Gastroesophageal sphincter (tissue), 4 donors: ENCODE results near the gene ZNF865. TPM values are rescaled to one million over a fixed set of nuclear protein-coding genes. Genes with fewer than 3 reads are reported as not detected.

Experiments
- ATAC-seq: fragments of 150-250 bp; one replicate; pipeline ENCODE4 v1.9.1; 2016; ENCODE audit warnings: mild to moderate bottlenecking, moderate library complexity
- H3K27ac ChIP-seq, 4 donors: fragments of 200-600 bp; sonication (generic) in 3 of 4; 1 replicate in 3 of 4; 2 replicates in 1 of 4; pipeline ENCODE4 v1.5.1; 2016 to 2019
- H3K27me3 ChIP-seq: fragments of 200-600 bp; sonication (generic); one replicate; pipeline ENCODE4 v1.5.1; 2019
- H3K36me3 ChIP-seq, 2 donors: fragments of 200-600 bp; sonication (generic); one replicate each; pipeline ENCODE4 v1.5.1; 2019; ENCODE audit warnings: control low read depth in 1 of 2
- H3K4me1 ChIP-seq, 3 donors: fragments of 200-600 bp; sonication (generic); 1 replicate in 2 of 3; 2 replicates in 1 of 3; pipeline ENCODE4 v1.5.1; 2016 to 2019; ENCODE audit warnings: control low read depth in 2 of 3
- H3K4me3 ChIP-seq, 2 donors: fragments of 200-600 bp; sonication (generic); one replicate each; pipeline ENCODE4 v1.5.1; 2019; ENCODE audit warnings: mild to moderate bottlenecking in 1 of 2, moderate library complexity in 1 of 2
- H3K9me3 ChIP-seq, 3 donors: fragments of 200-600 bp; sonication (generic); one replicate each; pipeline ENCODE4 v1.5.1; 2017 to 2019; ENCODE audit warnings: control low read depth in 2 of 3
- EP300 ChIP-seq: sonication (generic); formaldehyde crosslinking; IDR thresholded peaks from one replicate; pipeline ENCODE4 v1.6.1; 2017; ENCODE audit warnings: antibody characterized with exemption, mild to moderate bottlenecking
- POLR2A ChIP-seq, 2 donors: fragments of 450-650 bp; IDR thresholded peaks; one replicate each; pipeline ENCODE4 v1.6.1; 2017; ENCODE audit warnings: antibody characterized with exemption in 2 of 2, mild to moderate bottlenecking in 2 of 2, moderate library complexity in 1 of 2
- POLR2AphosphoS5 ChIP-seq: sonication (generic); formaldehyde crosslinking; IDR thresholded peaks from one replicate; pipeline ENCODE4 v1.6.1; 2017; ENCODE audit warnings: antibody characterized with exemption
- WGBS, 2 donors: methylation state at CpG; one replicate each; pipeline ENCODE4 v1.1.5; 2018; ENCODE audit warnings: low coverage in 1 of 2; 5-methylcytosine and 5-hydroxymethylcytosine counted together
- total RNA-seq, 4 donors: library from RNA; depleted of rRNA; stranded (reverse); fragments of >200 nt; gene quantifications; one replicate each; pipeline ENCODE4 v1.1.0, GENCODE V29; 2016
- TF ChIP-seq, protein P1 (sequence below), 4 experiments: fragments of 200-600 bp in 2 of 4; fragments of 450-650 bp in 2 of 4; sonication (generic) in 1 of 4; IDR thresholded peaks; one replicate each; pipeline ENCODE4 v1.5.1; 2017 to 2019; ENCODE audit warnings: antibody characterized with exemption in 4 of 4, mild to moderate bottlenecking in 2 of 4, moderate library complexity in 2 of 4

Gene ZNF865
- total RNA-seq, 4 donors from 2014 or later, result 4.6 to 12.0 (median 6.4) TPM

DNA sequence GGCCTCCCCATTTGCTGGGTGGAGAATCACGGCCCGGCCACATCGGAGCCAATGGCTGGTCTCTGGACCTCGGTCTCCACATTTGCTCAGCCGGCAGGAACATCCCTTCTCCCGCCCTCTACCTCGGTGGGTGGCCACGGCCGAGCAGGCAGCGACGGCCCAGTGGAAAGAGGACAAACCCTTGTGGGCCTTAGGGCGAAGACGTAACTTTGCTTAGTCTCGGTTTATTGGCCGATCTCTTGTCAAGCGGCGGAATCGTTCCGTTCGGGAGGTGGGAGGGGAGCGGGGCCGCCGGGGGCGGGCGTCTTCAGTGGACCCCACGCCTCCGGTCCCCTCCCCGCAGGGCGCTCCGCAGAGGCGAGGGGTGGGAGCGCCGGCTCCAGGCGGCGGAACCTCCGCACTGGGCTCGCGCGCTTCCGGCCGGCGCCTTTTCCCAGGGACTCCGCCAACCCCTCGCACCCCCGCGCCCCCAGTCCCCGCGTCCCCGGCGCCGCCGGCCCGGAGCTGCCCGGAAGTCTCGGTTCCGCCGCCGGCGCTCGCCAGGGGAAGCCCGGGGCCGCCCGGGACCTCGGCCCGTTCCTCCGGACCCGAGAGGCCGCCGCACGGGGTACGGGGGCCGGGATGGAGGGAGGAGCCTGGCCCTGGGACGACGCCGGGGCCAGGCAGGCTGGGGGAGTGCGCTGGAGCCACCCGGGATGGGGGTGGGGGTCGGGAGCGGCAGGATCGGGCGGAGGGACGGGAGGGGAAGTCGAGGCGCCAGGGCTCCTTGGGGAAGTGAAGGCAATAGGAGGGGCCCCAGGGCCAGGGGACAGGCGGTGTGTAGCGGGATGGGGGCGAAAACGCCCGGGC lies 35.4 kb downstream of the ZNF865 start, which contains the start of gene ZNF580:
Gene ZNF580 (plus strand): TSS at position 426 of the 849 bp plus-strand sequence. CDS start 1,507 bp downstream, outside the sequence.
- no peaks in the 10 kb centered on the region for H3K9me3 ChIP-seq
- H3K4me3 ChIP-seq, result peak within 1 kb of the TSS; percentile 89 to 95
- ATAC-seq, result peak; percentile 72
- H3K27me3 ChIP-seq, result no peaks in the 10 kb centered on the region
- 0% methylated on average over 16 of the region's 89 CpGs; no CpG with 5 or more reads in 1 of the 2 donors for WGBS, 2 donors
- peaks cover 0 to 14% of the 10 kb centered on the region in 2 donors for H3K36me3 ChIP-seq
- peak within 1 kb of the TSS; percentile 83 to 96 (median 93) for H3K27ac ChIP-seq
- no peak for TF ChIP-seq EP300
- TF ChIP-seq, protein P1, sequence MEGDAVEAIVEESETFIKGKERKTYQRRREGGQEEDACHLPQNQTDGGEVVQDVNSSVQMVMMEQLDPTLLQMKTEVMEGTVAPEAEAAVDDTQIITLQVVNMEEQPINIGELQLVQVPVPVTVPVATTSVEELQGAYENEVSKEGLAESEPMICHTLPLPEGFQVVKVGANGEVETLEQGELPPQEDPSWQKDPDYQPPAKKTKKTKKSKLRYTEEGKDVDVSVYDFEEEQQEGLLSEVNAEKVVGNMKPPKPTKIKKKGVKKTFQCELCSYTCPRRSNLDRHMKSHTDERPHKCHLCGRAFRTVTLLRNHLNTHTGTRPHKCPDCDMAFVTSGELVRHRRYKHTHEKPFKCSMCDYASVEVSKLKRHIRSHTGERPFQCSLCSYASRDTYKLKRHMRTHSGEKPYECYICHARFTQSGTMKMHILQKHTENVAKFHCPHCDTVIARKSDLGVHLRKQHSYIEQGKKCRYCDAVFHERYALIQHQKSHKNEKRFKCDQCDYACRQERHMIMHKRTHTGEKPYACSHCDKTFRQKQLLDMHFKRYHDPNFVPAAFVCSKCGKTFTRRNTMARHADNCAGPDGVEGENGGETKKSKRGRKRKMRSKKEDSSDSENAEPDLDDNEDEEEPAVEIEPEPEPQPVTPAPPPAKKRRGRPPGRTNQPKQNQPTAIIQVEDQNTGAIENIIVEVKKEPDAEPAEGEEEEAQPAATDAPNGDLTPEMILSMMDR (IDR thresholded peaks at IDR 0.05), result no peak
- TF ChIP-seq POLR2AphosphoS5, result peak; percentile 10
- peak; percentile 14 to 30 for TF ChIP-seq POLR2A (IDR thresholded peaks at IDR 0.05)
- H3K4me1 ChIP-seq, result peaks cover 5 to 95% (median 64%) of the 10 kb centered on the region in 3 donors

DNA sequence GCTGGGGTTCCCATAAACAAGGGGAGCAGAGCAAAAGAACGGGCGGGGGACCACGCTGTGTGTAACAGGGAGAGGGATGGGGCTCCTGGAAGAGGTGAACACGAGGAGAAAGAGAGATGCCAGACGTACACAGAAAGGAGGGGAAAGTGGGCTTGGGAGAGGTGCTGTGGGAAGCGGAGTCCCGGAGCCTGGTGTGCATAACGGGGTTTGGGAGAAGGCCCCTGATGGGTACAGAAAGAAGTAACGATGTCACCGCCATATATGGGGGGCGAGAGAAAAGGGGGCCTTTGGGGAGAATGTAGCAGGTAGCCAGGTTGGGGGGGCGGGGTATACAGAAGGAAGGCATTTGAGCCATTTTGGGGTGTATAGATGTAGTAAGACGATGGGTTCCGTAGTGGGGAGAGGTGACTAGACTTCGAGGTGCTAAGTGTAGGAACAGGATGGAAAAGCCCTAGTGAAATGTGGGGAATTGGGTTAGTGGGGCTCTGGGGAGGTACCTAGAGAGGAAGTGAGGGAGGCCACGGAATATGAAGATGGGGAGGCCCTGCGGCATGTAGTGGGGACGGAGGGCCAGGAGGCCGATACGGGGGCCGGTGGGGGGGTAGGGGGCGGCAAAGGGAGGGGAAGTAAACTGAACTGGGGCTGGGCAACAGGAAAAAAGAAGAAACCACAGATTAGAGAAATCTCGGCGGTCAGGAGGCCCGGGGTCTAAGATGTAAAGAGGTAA lies 36.1 kb downstream of the ZNF865 start:
- peaks cover 0 to 19% of the 10 kb centered on the region in 2 donors for H3K36me3 ChIP-seq
- no peak for TF ChIP-seq POLR2AphosphoS5
- no peak for TF ChIP-seq POLR2A (IDR thresholded peaks at IDR 0.05)
- TF ChIP-seq EP300, result no peak
- TF ChIP-seq, protein P1 (IDR thresholded peaks at IDR 0.05), result no peak
- WGBS, 2 donors, result 0 to 2% methylated on average over 2 to 24 of the region's 25 CpGs
- peak overlapping the region; percentile 83 to 96 (median 93) for H3K27ac ChIP-seq
- ATAC-seq, result peak; percentile 3
- peak overlapping the region; percentile 89 to 95 for H3K4me3 ChIP-seq
- H3K9me3 ChIP-seq, result no peaks in the 10 kb centered on the region
- no peaks in the 10 kb centered on the region for H3K27me3 ChIP-seq
- H3K4me1 ChIP-seq, result peaks cover 3 to 94% (median 56%) of the 10 kb centered on the region in 3 donors

DNA sequence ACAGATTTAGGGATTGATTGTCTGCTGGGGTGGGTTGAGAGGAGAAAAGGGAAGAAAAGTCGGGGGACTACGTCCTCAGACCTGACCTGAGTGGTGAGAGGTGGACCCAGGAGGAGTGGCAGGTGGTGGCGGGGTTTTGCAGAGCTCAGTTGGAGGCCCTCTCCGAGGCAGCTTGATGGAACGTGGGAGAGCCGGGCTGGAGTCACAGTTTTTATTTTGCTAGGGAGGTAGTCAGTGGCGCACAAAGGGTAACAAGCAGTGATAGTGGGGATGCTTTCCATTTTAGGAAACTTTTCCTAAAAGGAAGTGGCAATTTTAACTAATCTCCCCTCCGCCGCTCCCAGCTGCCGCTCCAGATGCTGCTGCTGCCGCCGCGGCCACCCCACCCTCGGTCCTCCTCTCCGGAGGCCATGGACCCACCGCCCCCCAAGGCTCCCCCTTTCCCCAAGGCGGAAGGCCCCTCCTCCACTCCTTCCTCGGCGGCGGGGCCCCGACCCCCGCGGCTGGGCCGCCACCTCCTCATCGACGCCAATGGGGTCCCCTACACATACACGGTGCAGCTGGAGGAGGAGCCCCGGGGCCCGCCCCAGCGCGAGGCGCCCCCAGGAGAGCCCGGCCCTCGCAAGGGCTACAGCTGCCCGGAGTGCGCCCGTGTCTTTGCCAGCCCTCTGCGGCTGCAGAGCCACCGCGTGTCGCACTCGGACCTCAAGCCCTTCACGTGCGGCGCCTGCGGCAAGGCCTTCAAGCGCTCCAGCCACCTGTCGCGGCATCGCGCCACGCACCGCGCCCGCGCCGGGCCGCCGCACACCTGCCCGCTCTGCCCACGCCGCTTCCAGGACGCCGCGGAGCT lies 36.9 kb downstream of the ZNF865 start:
- no peaks in the 10 kb centered on the region for H3K27me3 ChIP-seq
- peak; percentile 1 for ATAC-seq
- H3K27ac ChIP-seq, result peak overlapping the region; percentile 16 to 96 (median 93)
- H3K4me3 ChIP-seq, result peak overlapping the region; percentile 89 to 95
- 0 to 1% methylated on average over 14 to 15 of the region's 65 CpGs for WGBS, 2 donors
- peaks cover 3 to 94% (median 54%) of the 10 kb centered on the region in 3 donors for H3K4me1 ChIP-seq
- peaks cover 0 to 19% of the 10 kb centered on the region in 2 donors for H3K36me3 ChIP-seq
- peak; percentile 5 for TF ChIP-seq POLR2AphosphoS5
- no peak for TF ChIP-seq EP300
- TF ChIP-seq, protein P1 (IDR thresholded peaks at IDR 0.05), result no peak
- TF ChIP-seq POLR2A (IDR thresholded peaks at IDR 0.05), result peak in 1 of 2 donors; percentile 6
- H3K9me3 ChIP-seq, result no peaks in the 10 kb centered on the region

DNA sequence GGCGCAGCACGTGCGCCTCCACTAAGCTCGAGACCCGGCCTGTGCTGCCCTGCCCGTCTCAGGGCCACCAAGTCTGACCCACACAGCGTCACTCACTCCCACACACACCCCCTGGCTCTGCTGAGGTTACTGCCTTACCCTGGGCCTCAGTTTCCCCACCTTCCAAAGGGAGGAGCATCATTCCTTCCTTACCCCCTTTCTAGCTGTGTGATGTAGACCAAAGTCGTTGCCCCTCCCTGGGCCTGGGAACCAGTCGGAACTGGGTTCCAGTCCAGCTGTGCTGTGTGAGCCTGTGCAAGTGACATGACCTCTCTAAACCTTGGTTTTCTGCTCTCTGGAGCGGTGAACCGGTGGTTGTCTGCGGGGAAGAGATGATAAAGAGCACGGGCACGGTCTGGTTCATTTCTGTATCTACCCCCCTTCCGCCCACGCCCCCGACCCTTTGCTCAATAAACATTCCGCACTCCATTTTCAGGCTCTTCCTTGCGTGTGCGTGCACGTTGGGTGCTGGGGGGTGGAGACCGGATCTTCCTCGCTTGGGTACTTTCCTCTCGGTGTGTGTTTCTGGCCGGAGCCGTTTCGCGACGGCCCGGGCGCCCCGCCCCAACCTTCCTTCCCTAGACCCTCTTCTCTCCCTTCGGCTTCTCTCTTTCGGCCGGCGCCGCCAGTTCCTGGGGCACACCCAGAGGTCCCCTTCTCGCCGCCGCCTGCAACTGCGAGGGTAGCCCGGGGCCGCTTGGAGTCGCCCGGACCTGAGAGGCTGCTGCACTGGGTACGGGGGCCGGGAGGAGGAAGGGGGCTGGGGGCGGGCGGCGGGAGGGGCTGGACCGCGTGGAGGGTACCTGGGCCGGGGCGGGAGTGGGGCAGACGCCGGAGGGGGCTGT lies 37.8 kb downstream of the ZNF865 start, which contains the start of gene ZNF581:
Gene ZNF581 (plus strand): TSS at position 647 of the 884 bp plus-strand sequence. CDS start 923 bp downstream, outside the sequence.
- peak; percentile 61 for ATAC-seq
- Histone ChIP-seq H3K4me1 (peaks cover 3 to 94% (median 50%) of the 10 kb centered on the region in 3 donors), H3K27me3 (no peaks in the 10 kb centered on the region), H3K9me3 (no peaks in the 10 kb centered on the region), H3K27ac (peak within 1 kb of the TSS; percentile 70 to 96 (median 93)), H3K4me3 (peak within 1 kb of the TSS; percentile 89 to 95), H3K36me3 (peaks cover 0 to 19% of the 10 kb centered on the region in 2 donors)
- WGBS, 2 donors, result 0 to 2% methylated on average over 10 to 15 of the region's 56 CpGs
- TF ChIP-seq, protein P1 (IDR thresholded peaks at IDR 0.05), result no peak
- TF ChIP-seq POLR2AphosphoS5 (peak; percentile 67), POLR2A (IDR thresholded peaks at IDR 0.05) (peak in 1 of 2 donors; percentile 11)
